ENCODE measurements around the gene BCL2L2.

BCL2L2 gene

DNA sequence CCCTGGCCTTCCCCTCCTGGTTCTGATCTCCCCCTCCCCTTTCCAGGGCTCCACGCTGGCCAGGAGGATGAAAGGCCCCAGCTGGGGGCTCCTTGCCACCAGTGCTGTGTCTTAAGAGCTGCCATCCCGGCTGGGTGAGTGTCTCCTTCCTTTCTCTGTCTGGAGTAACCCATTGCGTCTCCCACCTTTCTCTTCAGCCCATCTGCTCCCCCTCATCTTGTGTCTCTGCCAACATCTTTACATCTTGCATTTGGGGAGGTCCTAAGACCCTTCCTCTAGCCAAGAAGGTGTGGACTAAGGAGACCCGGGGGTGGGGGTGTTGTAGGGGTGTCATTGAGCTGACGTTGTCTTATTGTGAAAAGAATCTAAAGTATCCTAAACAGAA, 505 bp downstream of the BCL2L2 start:
- H3K9me2 ChIP-seq (replicated peaks; ENCODE audit: control insufficient read depth, low read length): no peaks in the 10 kb centered on the region
- peak overlapping the region; percentile 91 for H3K4me3 ChIP-seq (ENCODE audit: low read length)
- no peaks in the 10 kb centered on the region for H3K27me3 ChIP-seq (ENCODE audit: control insufficient read depth, low read length)
- peaks cover 10% of the 10 kb centered on the region for H3F3A ChIP-seq (ENCODE audit: control insufficient read depth, insufficient read depth)
- H3K9me3 ChIP-seq (ENCODE audit: control insufficient read depth, insufficient read depth, low read length): no peaks in the 10 kb centered on the region
- no peaks in the 10 kb centered on the region for H4K20me1 ChIP-seq (ENCODE audit: control insufficient read depth, insufficient read depth, low read depth, low read length)
- H3K27ac ChIP-seq (ENCODE audit: low read depth, low read length): peak overlapping the region; percentile 32; the same call in 1 of the 2 replicates
- TF ChIP-seq CTCF (IDR thresholded peaks at IDR 0.05; ENCODE audit: low read depth, low read length, poor library complexity, severe bottlenecking): no peak
- TF ChIP-seq EZH2phosphoT487 (IDR thresholded peaks at IDR 0.05; ENCODE audit: borderline replicate concordance, low read length): no peak
- peaks cover 26% of the 10 kb centered on the region for H3K79me2 ChIP-seq (ENCODE audit: control insufficient read depth, low read length)
- H3K4me1 ChIP-seq (ENCODE audit: control insufficient read depth, low read length): peaks cover 41% of the 10 kb centered on the region
- H3K4me2 ChIP-seq (ENCODE audit: low read length): peak overlapping the region; percentile 90
- H3K36me3 ChIP-seq (ENCODE audit: control insufficient read depth, low read length): peaks cover 15% of the 10 kb centered on the region

- no peak for TF ChIP-seq EZH2phosphoT487 (IDR thresholded peaks at IDR 0.05; ENCODE audit: borderline replicate concordance, low read length)
- TF ChIP-seq CTCF (IDR thresholded peaks at IDR 0.05; ENCODE audit: low read depth, low read length, poor library complexity, severe bottlenecking): no peak
- H3K9me3 ChIP-seq (ENCODE audit: control insufficient read depth, insufficient read depth, low read length): no peaks in the 10 kb centered on the region
- peak overlapping the region; percentile 90 for H3K4me2 ChIP-seq (ENCODE audit: low read length)
- H3K27ac ChIP-seq (ENCODE audit: low read depth, low read length): no peak overlapping the region
- H3K79me2 ChIP-seq (ENCODE audit: control insufficient read depth, low read length): peaks cover 20% of the 10 kb centered on the region
- H4K20me1 ChIP-seq (ENCODE audit: control insufficient read depth, insufficient read depth, low read depth, low read length): no peaks in the 10 kb centered on the region
- no peaks in the 10 kb centered on the region for H3K27me3 ChIP-seq (ENCODE audit: control insufficient read depth, low read length)
- peak overlapping the region; percentile 91 for H3K4me3 ChIP-seq (ENCODE audit: low read length)
- peaks cover 41% of the 10 kb centered on the region for H3K4me1 ChIP-seq (ENCODE audit: control insufficient read depth, low read length)
- peaks cover 10% of the 10 kb centered on the region for H3F3A ChIP-seq (ENCODE audit: control insufficient read depth, insufficient read depth)
- no peaks in the 10 kb centered on the region for H3K9me2 ChIP-seq (replicated peaks; ENCODE audit: control insufficient read depth, low read length)
- peaks cover 15% of the 10 kb centered on the region; the same call in 1 of the 2 replicates for H3K36me3 ChIP-seq (ENCODE audit: control insufficient read depth, low read length)
Measured at GRCh38 chr14:23307687-23308644, 1.3 kb downstream of the BCL2L2 start.

DNA sequence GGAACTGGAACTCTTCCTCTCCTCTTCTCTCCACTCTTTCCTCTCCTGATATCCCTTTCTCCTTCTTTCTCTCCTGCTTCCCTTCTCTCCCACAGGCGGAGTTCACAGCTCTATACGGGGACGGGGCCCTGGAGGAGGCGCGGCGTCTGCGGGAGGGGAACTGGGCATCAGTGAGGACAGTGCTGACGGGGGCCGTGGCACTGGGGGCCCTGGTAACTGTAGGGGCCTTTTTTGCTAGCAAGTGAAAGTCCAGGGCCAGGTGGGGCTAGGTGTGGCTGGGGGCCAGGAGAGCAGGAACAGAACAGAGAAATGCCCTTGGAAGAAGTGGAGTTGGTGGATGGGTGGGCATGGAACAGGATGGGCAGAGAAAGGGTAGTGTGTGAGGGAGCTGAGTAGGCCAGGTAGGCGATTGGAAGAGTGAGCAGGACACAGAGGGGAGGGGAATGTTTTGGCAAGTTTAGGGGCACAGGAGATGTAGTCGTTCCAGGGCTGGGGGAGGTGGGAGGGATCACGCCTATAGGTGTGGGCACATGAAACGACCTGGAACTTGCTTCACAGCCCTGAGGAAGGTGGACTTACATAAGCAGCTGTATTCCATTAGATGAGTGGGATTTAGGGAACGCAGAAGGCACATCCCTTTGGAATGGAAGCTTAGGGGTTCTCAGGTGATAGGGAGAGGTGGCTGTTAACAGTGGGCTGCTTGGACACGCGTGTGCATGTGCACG, 2.2 kb downstream of the BCL2L2 start:
- TF ChIP-seq EZH2phosphoT487 (IDR thresholded peaks at IDR 0.05; ENCODE audit: borderline replicate concordance, low read length): no peak
- no peak for TF ChIP-seq CTCF (IDR thresholded peaks at IDR 0.05; ENCODE audit: low read depth, low read length, poor library complexity, severe bottlenecking)
- Histone ChIP-seq H3K36me3 (ENCODE audit: control insufficient read depth, low read length) (peaks cover 15% of the 10 kb centered on the region; the same call in 1 of the 2 replicates), H3K27ac (ENCODE audit: low read depth, low read length) (no peak overlapping the region), H3K9me2 (replicated peaks; ENCODE audit: control insufficient read depth, low read length) (no peaks in the 10 kb centered on the region), H4K20me1 (ENCODE audit: control insufficient read depth, insufficient read depth, low read depth, low read length) (no peaks in the 10 kb centered on the region), H3F3A (ENCODE audit: control insufficient read depth, insufficient read depth) (peaks cover 9% of the 10 kb centered on the region), H3K4me3 (ENCODE audit: low read length) (no peak overlapping the region), H3K27me3 (ENCODE audit: control insufficient read depth, low read length) (no peaks in the 10 kb centered on the region), H3K4me2 (ENCODE audit: low read length) (no peak overlapping the region), H3K4me1 (ENCODE audit: control insufficient read depth, low read length) (peaks cover 32% of the 10 kb centered on the region), H3K9me3 (ENCODE audit: control insufficient read depth, insufficient read depth, low read length) (no peaks in the 10 kb centered on the region), H3K79me2 (ENCODE audit: control insufficient read depth, low read length) (peaks cover 20% of the 10 kb centered on the region)
